SK-N-SH treated with all-trans-retinoic acid at 6 μM for 48 hours (cell line): ENCODE measurements around the gene VAT1L.

Experiments used
- ATAC-seq: fragments of 200-7000 bp; cut with Tn5 transposase; 3 replicates; pipeline ENCODE4 v1.9.1; 2020; ENCODE audit warnings: mild to moderate bottlenecking, moderate library complexity
- ARNTL ChIP-seq: fragments of 450-650 bp; formaldehyde crosslinking; IDR thresholded peaks from 2 replicates; pipeline ENCODE4 v1.5.0; 2020; ENCODE audit warnings: low read depth, mild to moderate bottlenecking, moderate library complexity, borderline replicate concordance
- BACH2 ChIP-seq: fragments of 250-450 bp; sonication (Bioruptor Pico); IDR thresholded peaks from 2 replicates; pipeline ENCODE4 v1.9.0; 2021; ENCODE audit warnings: mild to moderate bottlenecking, borderline replicate concordance
- CSDC2 ChIP-seq: fragments of 250-450 bp; sonication (Bioruptor Pico); IDR thresholded peaks from 2 replicates; pipeline ENCODE4 v1.5.0; 2020; ENCODE audit warnings: mild to moderate bottlenecking, moderate library complexity
- CSRNP3 ChIP-seq: fragments of 250-450 bp; sonication (Bioruptor Pico); IDR thresholded peaks from 2 replicates; pipeline ENCODE4 v1.5.1; 2021; ENCODE audit warnings: mild to moderate bottlenecking, moderate library complexity
- ESRRG ChIP-seq: fragments of 250-450 bp; sonication (Bioruptor Pico); IDR thresholded peaks from 2 replicates; pipeline ENCODE4 v1.6.1; 2021; ENCODE audit warnings: mild to moderate bottlenecking
- GLIS3 ChIP-seq: fragments of 250-450 bp; sonication (Bioruptor Pico); IDR thresholded peaks from 2 replicates; pipeline ENCODE4 v1.5.0; 2020; ENCODE audit warnings: mild to moderate bottlenecking, moderate library complexity
- ISL1 ChIP-seq: fragments of 250-450 bp; sonication (Bioruptor Pico); IDR thresholded peaks from 2 replicates; pipeline ENCODE4 v2.1.2; 2022; ENCODE audit warnings: mild to moderate bottlenecking, moderate library complexity
- OSR1 ChIP-seq: fragments of 250-450 bp; sonication (Bioruptor Pico); IDR thresholded peaks from 2 replicates; pipeline ENCODE4 v1.8.0; 2022; ENCODE audit warnings: moderate library complexity, mild to moderate bottlenecking, inconsistent platforms
- PPARA ChIP-seq: fragments of 250-450 bp; sonication (Bioruptor Pico); IDR thresholded peaks from 2 replicates; pipeline ENCODE4 v1.5.0; 2020; ENCODE audit warnings: mild to moderate bottlenecking, borderline replicate concordance
- RARB ChIP-seq: fragments of 250-450 bp; sonication (Bioruptor Pico); IDR thresholded peaks from 2 replicates; pipeline ENCODE4 v1.8.0; 2021; ENCODE audit warnings: mild to moderate bottlenecking, moderate library complexity
- SNAI2 ChIP-seq: fragments of 250-450 bp; sonication (Bioruptor Pico); IDR thresholded peaks from 2 replicates; pipeline ENCODE4 v1.5.0; 2020; ENCODE audit warnings: mild to moderate bottlenecking, moderate library complexity
- TCF4 ChIP-seq: fragments of 250-450 bp; sonication (Bioruptor Pico); IDR thresholded peaks from 2 replicates; pipeline ENCODE4 v1.8.0; 2021; ENCODE audit warnings: mild to moderate bottlenecking, moderate library complexity, borderline replicate concordance
- TSHZ2 ChIP-seq: fragments of 250-450 bp; sonication (Bioruptor Pico); IDR thresholded peaks from 2 replicates; pipeline ENCODE4 v1.5.0; 2020; ENCODE audit warnings: mild to moderate bottlenecking, moderate library complexity
- ZFP3 ChIP-seq: fragments of 250-450 bp; sonication (Bioruptor Pico); IDR thresholded peaks from 2 replicates; pipeline ENCODE4 v1.5.0; 2020; ENCODE audit warnings: mild to moderate bottlenecking, moderate library complexity
- ZFP30 ChIP-seq: fragments of 450-650 bp; formaldehyde crosslinking; IDR thresholded peaks from 2 replicates; pipeline ENCODE4 v1.5.0; 2022; ENCODE audit warnings: mild to moderate bottlenecking, moderate library complexity
- ZNF565 ChIP-seq: fragments of 450-650 bp; formaldehyde crosslinking; conservative IDR thresholded peaks from 2 replicates; pipeline ENCODE4 v1.5.0; 2020; ENCODE audit warnings: low read depth, mild to moderate bottlenecking, moderate library complexity
- ZNF70 ChIP-seq: fragments of 450-650 bp; formaldehyde crosslinking; IDR thresholded peaks from 2 replicates; pipeline ENCODE4 v1.5.0; 2020; ENCODE audit warnings: mild to moderate bottlenecking, moderate library complexity
- ZNF8 ChIP-seq: fragments of 450-650 bp; formaldehyde crosslinking; IDR thresholded peaks from 2 replicates; pipeline ENCODE4 v1.5.0; 2020; ENCODE audit warnings: mild to moderate bottlenecking, moderate library complexity
- TF ChIP-seq, protein P1 (sequence below): fragments of 250-450 bp; sonication (Bioruptor Pico); IDR thresholded peaks from 2 replicates; pipeline ENCODE4 v1.8.0; 2020; ENCODE audit warnings: mild to moderate bottlenecking, moderate library complexity, borderline replicate concordance

The VAT1L gene

DNA sequence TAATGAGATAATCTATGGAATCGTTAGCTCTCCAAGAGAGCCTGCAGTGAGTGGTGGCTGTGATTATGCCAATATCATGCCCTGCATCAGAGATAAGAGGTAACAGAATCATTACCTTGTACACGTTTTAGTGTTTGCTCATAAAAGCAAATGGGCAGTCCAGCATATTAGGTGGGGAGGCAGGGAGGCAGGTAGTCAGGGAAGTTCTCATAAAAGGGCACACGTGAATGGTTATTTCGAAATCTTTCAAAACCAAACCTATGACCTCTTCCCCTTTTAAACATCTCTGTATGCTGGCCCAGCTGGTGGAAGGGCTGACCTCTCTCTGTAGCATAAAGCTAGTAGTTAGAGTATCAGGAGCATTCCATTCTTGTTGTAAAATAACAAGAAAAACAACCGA lies 51.7 kb downstream of the VAT1L start:
- TF ChIP-seq ISL1 (CRISPR knock-in tag): no peak
- no peak for TF ChIP-seq OSR1 (CRISPR knock-in tag)
- TF ChIP-seq ZNF565 (CRISPR knock-in tag): no peak
- TF ChIP-seq TCF4 (CRISPR knock-in tag): no peak
- no peak for TF ChIP-seq TSHZ2 (CRISPR knock-in tag)
- no peak for TF ChIP-seq ZNF8 (CRISPR knock-in tag)
- TF ChIP-seq GLIS3 (CRISPR knock-in tag): no peak
- TF ChIP-seq CSRNP3 (CRISPR knock-in tag): no peak
- TF ChIP-seq RARB (CRISPR knock-in tag): no peak
- TF ChIP-seq PPARA (CRISPR knock-in tag): no peak
- TF ChIP-seq CSDC2 (CRISPR knock-in tag): no peak
- no peak for TF ChIP-seq ZFP3
- no peak for TF ChIP-seq BACH2 (CRISPR knock-in tag)
- TF ChIP-seq, protein P1, sequence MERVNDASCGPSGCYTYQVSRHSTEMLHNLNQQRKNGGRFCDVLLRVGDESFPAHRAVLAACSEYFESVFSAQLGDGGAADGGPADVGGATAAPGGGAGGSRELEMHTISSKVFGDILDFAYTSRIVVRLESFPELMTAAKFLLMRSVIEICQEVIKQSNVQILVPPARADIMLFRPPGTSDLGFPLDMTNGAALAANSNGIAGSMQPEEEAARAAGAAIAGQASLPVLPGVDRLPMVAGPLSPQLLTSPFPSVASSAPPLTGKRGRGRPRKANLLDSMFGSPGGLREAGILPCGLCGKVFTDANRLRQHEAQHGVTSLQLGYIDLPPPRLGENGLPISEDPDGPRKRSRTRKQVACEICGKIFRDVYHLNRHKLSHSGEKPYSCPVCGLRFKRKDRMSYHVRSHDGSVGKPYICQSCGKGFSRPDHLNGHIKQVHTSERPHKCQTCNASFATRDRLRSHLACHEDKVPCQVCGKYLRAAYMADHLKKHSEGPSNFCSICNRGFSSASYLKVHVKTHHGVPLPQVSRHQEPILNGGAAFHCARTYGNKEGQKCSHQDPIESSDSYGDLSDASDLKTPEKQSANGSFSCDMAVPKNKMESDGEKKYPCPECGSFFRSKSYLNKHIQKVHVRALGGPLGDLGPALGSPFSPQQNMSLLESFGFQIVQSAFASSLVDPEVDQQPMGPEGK (CRISPR knock-in tag): no peak
- TF ChIP-seq ZFP30 (CRISPR knock-in tag): no peak
- TF ChIP-seq ARNTL (CRISPR knock-in tag): no peak

GRCh38 chr16:77840673-77841501 lies 52.5 kb downstream of the VAT1L start:
- TF ChIP-seq, protein P1 (CRISPR knock-in tag): no peak
- no peak for TF ChIP-seq ISL1 (CRISPR knock-in tag)
- TF ChIP-seq, all 23 proteins: peak for 0
- ATAC-seq: no peak

More for the DNA sequence above, 51.7 kb downstream of the VAT1L start:
- ATAC-seq: no peak

- no peak for ATAC-seq
- TF ChIP-seq ESRRG (CRISPR knock-in tag) (no peak), ZNF70 (CRISPR knock-in tag) (no peak), OSR1 (CRISPR knock-in tag) (no peak), ZFP3 (no peak), SNAI2 (CRISPR knock-in tag) (no peak), BACH2 (CRISPR knock-in tag) (no peak), ZNF565 (CRISPR knock-in tag) (no peak), ARNTL (CRISPR knock-in tag) (no peak), GLIS3 (CRISPR knock-in tag) (no peak), RARB (CRISPR knock-in tag) (no peak), CSRNP3 (CRISPR knock-in tag) (no peak), ZNF8 (CRISPR knock-in tag) (no peak)
- TF ChIP-seq, protein P1 (CRISPR knock-in tag): no peak
- TF ChIP-seq, all 23 proteins: peak for 0
Observed at GRCh38 chr16:77841502-77841763, 53.1 kb downstream of the VAT1L start.
